ENCODE results near the gene GPR84.

DNA sequence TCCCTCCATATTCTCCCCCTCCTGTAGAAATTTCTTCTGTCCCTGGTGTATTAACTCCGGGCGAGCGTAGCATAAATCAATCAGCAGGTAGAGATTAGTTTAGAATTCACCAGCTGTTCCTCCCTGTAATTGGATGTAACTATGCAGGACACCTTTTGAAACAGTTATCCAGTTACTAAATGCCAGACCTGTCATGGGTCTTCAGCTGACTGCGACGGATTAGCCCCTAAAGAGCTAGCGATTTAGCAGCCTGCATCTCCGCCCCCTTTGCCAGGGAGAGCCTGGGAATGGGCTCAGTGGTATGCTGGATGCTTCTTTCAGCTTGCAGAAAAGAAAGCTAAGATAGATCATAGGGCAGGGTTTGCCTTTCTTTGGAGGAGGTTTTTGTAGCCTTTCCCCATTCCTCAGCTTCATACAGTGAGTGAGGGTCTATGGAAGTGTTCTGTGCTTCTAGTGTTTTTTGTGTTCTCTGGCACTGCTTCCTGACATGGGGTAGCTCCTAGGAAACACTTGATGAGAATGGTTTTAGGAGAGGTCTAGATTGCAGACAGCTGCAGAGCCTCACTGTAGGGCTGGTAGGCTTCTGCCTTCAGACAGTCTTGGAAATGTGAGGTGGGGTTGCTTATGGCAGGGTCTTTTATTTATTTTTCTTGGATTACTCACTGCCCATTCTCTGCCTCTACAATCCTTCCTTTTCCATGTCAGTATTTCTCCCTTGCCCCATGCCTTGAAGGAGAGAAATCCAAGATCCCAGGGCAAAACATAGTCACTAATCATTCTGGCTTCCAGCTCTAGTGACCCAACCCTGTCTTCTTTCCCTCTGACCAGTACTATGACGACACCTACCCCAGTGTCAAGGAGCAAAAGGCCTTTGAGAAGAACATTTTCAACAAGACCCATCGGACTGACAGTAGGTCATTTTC lies 22.6 kb downstream of the GPR84 start:
- TF ChIP-seq KDM4B (IDR thresholded peaks at IDR 0.05; ENCODE audit: borderline replicate concordance in 2 of 2, low read depth in 1 of 2) = no peak
- no peak for TF ChIP-seq POLR2AphosphoS5 (IDR thresholded peaks at IDR 0.05; ENCODE audit: control insufficient read depth, insufficient read depth, low read depth, low read length)
- TF ChIP-seq EZH2 (IDR thresholded peaks at IDR 0.05; ENCODE audit: borderline replicate concordance, low read depth, low read length) = no peak
- TF ChIP-seq, protein P1, sequence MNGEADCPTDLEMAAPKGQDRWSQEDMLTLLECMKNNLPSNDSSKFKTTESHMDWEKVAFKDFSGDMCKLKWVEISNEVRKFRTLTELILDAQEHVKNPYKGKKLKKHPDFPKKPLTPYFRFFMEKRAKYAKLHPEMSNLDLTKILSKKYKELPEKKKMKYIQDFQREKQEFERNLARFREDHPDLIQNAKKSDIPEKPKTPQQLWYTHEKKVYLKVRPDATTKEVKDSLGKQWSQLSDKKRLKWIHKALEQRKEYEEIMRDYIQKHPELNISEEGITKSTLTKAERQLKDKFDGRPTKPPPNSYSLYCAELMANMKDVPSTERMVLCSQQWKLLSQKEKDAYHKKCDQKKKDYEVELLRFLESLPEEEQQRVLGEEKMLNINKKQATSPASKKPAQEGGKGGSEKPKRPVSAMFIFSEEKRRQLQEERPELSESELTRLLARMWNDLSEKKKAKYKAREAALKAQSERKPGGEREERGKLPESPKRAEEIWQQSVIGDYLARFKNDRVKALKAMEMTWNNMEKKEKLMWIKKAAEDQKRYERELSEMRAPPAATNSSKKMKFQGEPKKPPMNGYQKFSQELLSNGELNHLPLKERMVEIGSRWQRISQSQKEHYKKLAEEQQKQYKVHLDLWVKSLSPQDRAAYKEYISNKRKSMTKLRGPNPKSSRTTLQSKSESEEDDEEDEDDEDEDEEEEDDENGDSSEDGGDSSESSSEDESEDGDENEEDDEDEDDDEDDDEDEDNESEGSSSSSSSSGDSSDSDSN (IDR thresholded peaks at IDR 0.05; ENCODE audit: borderline replicate concordance in 1 of 2, low read depth in 2 of 2, low read length in 2 of 2) = no peak
- TF ChIP-seq, protein P2, sequence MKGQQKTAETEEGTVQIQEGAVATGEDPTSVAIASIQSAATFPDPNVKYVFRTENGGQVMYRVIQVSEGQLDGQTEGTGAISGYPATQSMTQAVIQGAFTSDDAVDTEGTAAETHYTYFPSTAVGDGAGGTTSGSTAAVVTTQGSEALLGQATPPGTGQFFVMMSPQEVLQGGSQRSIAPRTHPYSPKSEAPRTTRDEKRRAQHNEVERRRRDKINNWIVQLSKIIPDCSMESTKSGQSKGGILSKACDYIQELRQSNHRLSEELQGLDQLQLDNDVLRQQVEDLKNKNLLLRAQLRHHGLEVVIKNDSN (CRISPR knock-in tag; IDR thresholded peaks at IDR 0.05) = no peak
- TF ChIP-seq ZNF384 (IDR thresholded peaks at IDR 0.05; ENCODE audit: low read depth, low read length) = no peak
- no peak for TF ChIP-seq TBP (optimal IDR thresholded peaks at IDR 0.05; ENCODE audit: low read depth, low read length)
- TF ChIP-seq SETDB1 (IDR thresholded peaks at IDR 0.05; ENCODE audit: low read length) = no peak

Measured in K562 (cell line).